Loucy (cell line): ENCODE results near the gene PTPRT.

Source experiments
- H2AFZ ChIP-seq: fragments of 200-600 bp; sonication (generic); 2 replicates; pipeline ENCODE4 v1.6.0; 2016; ENCODE audit warnings: antibody characterized with exemption, mild to moderate bottlenecking, low read length, moderate library complexity
- H3F3A ChIP-seq: fragments of 200-600 bp; 2 replicates; pipeline ENCODE4 v1.6.0; 2016; ENCODE audit warnings: antibody characterized with exemption, low read depth, mild to moderate bottlenecking
- H3K27me3 ChIP-seq: fragments of 200-600 bp; sonication (generic); 2 replicates; pipeline ENCODE4 v1.6.1; 2014; ENCODE audit warnings: low read length, mild to moderate bottlenecking; ENCODE audit not compliant: insufficient read depth, poor library complexity, severe bottlenecking
- H3K36me3 ChIP-seq: fragments of 200-600 bp; sonication (generic); 2 replicates; pipeline ENCODE4 v1.6.1; 2016; ENCODE audit warnings: low read length; ENCODE audit not compliant: insufficient read depth
- H3K4me1 ChIP-seq: fragments of 200-600 bp; sonication (generic); 2 replicates; pipeline ENCODE4 v1.5.1; 2014; ENCODE audit warnings: low read length, mild to moderate bottlenecking; ENCODE audit not compliant: insufficient read depth, poor library complexity, severe bottlenecking
- H3K4me2 ChIP-seq: fragments of 200-600 bp; sonication (generic); 2 replicates; pipeline ENCODE4 v1.6.0; 2014; ENCODE audit warnings: antibody characterized with exemption, low read length, low read depth, mild to moderate bottlenecking; ENCODE audit not compliant: poor library complexity, severe bottlenecking
- H3K4me3 ChIP-seq: fragments of 200-600 bp; sonication (generic); 2 replicates; pipeline ENCODE4 v1.5.1; 2014; ENCODE audit warnings: low read length, mild to moderate bottlenecking, mixed read lengths; ENCODE audit not compliant: poor library complexity, severe bottlenecking
- H3K79me2 ChIP-seq: fragments of 200-600 bp; sonication (generic); 2 replicates; pipeline ENCODE4 v1.6.1; 2014; ENCODE audit warnings: low read length; ENCODE audit not compliant: insufficient read depth
- H3K9ac ChIP-seq: fragments of 200-600 bp; sonication (generic); 2 replicates; pipeline ENCODE4 v1.6.0; 2014; ENCODE audit warnings: mild to moderate bottlenecking, low read depth, low read length, moderate library complexity; ENCODE audit not compliant: poor library complexity, severe bottlenecking
- H3K9me2 ChIP-seq: fragments of 200-600 bp; sonication (generic); replicated peaks from 2 replicates; pipeline ENCODE4 v1.6.1; 2016; ENCODE audit warnings: low read depth, low read length, mixed read lengths
- H3K9me3 ChIP-seq: fragments of 200-600 bp; sonication (generic); 2 replicates; pipeline ENCODE4 v1.6.1; 2014; ENCODE audit warnings: mild to moderate bottlenecking, antibody characterized with exemption, low read length, low read depth; ENCODE audit not compliant: insufficient read depth
- H4K20me1 ChIP-seq: fragments of 200-600 bp; sonication (generic); 2 replicates; pipeline ENCODE4 v1.6.0; 2014; ENCODE audit warnings: antibody characterized with exemption, low read length, mild to moderate bottlenecking; ENCODE audit not compliant: insufficient read depth, poor library complexity, severe bottlenecking
- CTCF ChIP-seq: fragments of 200-600 bp; sonication (generic); conservative IDR thresholded peaks from 2 replicates; pipeline ENCODE4 v1.5.1; 2014; ENCODE audit warnings: mild to moderate bottlenecking, antibody characterized with exemption, low read length
- EZH2phosphoT487 ChIP-seq: fragments of 200-600 bp; IDR thresholded peaks from 2 replicates; pipeline ENCODE4 v1.6.1; 2018; ENCODE audit warnings: antibody characterized with exemption, mild to moderate bottlenecking, moderate library complexity, borderline replicate concordance

Gene PTPRT

DNA sequence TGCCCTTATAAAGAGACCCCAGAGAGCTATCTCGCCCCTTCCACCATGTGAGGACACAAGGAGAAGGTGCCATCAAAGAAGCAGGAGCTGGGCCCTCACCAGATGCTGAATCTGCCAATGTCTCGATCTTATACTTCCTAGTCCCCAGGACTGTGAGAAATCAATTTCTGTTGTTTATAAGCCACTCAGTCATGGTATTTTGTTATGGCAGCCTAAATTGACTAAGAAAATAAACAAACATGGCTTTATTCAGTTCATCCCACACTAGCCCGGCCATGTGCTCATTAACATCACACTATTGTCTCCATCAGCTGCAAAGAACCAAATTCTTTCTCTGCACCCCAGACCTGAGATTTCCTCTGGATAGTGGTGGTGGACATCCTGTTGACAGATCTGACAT lies 302.4 kb downstream of the PTPRT start:
- Histone ChIP-seq H3K9me3 (no peaks in the 10 kb centered on the region; the same call in 1 of the 2 replicates), H3K4me1 (no peaks in the 10 kb centered on the region), H3K4me2 (no peak overlapping the region), H3K79me2 (no peaks in the 10 kb centered on the region), H3K9ac (no peak overlapping the region), H3K27me3 (no peaks in the 10 kb centered on the region), H3K4me3 (no peak overlapping the region), H4K20me1 (no peaks in the 10 kb centered on the region), H3K36me3 (no peaks in the 10 kb centered on the region), H2AFZ (no peak overlapping the region), H3F3A (no peaks in the 10 kb centered on the region), H3K9me2 (no peaks in the 10 kb centered on the region)
- TF ChIP-seq CTCF, result no peak
- TF ChIP-seq EZH2phosphoT487, result no peak

GRCh38 chr20:42886801-42887200 lies 302.9 kb downstream of the PTPRT start:
- no peaks in the 10 kb centered on the region for H3K36me3 ChIP-seq
- no peaks in the 10 kb centered on the region for H3K9me2 ChIP-seq
- no peak overlapping the region for H3K4me3 ChIP-seq
- H3K4me2 ChIP-seq, result no peak overlapping the region
- H4K20me1 ChIP-seq, result no peaks in the 10 kb centered on the region
- no peaks in the 10 kb centered on the region for H3K9me3 ChIP-seq
- H2AFZ ChIP-seq, result no peak overlapping the region
- H3K4me1 ChIP-seq, result no peaks in the 10 kb centered on the region
- no peak for TF ChIP-seq EZH2phosphoT487
- TF ChIP-seq CTCF, result no peak
- no peaks in the 10 kb centered on the region for H3K79me2 ChIP-seq
- no peak overlapping the region for H3K9ac ChIP-seq
- H3F3A ChIP-seq, result no peaks in the 10 kb centered on the region
- H3K27me3 ChIP-seq, result no peaks in the 10 kb centered on the region

- H3K36me3 ChIP-seq, result no peaks in the 10 kb centered on the region
- TF ChIP-seq CTCF, result no peak
- no peak for TF ChIP-seq EZH2phosphoT487
- H3K4me2 ChIP-seq, result no peak overlapping the region
- H3K4me3 ChIP-seq, result no peak overlapping the region
- no peak overlapping the region for H3K9ac ChIP-seq
- no peaks in the 10 kb centered on the region for H3K27me3 ChIP-seq
- H3K4me1 ChIP-seq, result no peaks in the 10 kb centered on the region
- no peaks in the 10 kb centered on the region for H3K79me2 ChIP-seq
- H3K9me2 ChIP-seq, result no peaks in the 10 kb centered on the region
- H4K20me1 ChIP-seq, result no peaks in the 10 kb centered on the region
- H3K9me3 ChIP-seq, result no peaks in the 10 kb centered on the region
- H3F3A ChIP-seq, result no peaks in the 10 kb centered on the region
- H2AFZ ChIP-seq, result no peak overlapping the region
Measured at GRCh38 chr20:42886046-42886445, 303.7 kb downstream of the PTPRT start.
